ENCODE results near the gene MEX3D. TPM values are rescaled to one million over a fixed set of nuclear protein-coding genes. Genes with fewer than 3 reads are reported as not detected.

MEX3D gene
- total RNA-seq, 2 experiments from 2014 or later = 5.0 to 5.5 TPM

GRCh38 chr19:1505991-1506881 is 61.9 kb downstream of the MEX3D start:
- ChIA-PET POLR2A (no interaction called here), CTCF (no interaction called here)
- TF ChIP-seq CTCF (IDR thresholded peaks at IDR 0.05) = no peak
- Mint-ChIP-seq H3K27ac (no peak overlapping the region), H3K4me1 (ENCODE audit: low read depth) (peaks cover 17% of the 10 kb centered on the region), H3K27me3 (peaks cover 27% of the 10 kb centered on the region), H3K36me3 (ENCODE audit: low read depth) (no peaks in the 10 kb centered on the region), H3K4me3 (no peak overlapping the region), H3K9me3 (no peaks in the 10 kb centered on the region)
- no peak for DNase-seq
- no peak for ATAC-seq
- intact Hi-C loops (cut with micrococcal nuclease) = no loop called here

- ATAC-seq (no peak), DNase-seq (no peak)
- peaks cover 16% of the 10 kb centered on the region for H3K4me1 Mint-ChIP-seq (ENCODE audit: low read depth)
- H3K36me3 Mint-ChIP-seq (ENCODE audit: low read depth) = no peaks in the 10 kb centered on the region
- no peak overlapping the region for H3K4me3 Mint-ChIP-seq
- intact Hi-C loops (cut with micrococcal nuclease) = no loop called here
- H3K27me3 Mint-ChIP-seq = peaks cover 23% of the 10 kb centered on the region
- no peak for TF ChIP-seq CTCF (IDR thresholded peaks at IDR 0.05)
- POLR2A ChIA-PET = no interaction called here
- CTCF ChIA-PET = no interaction called here
- H3K27ac Mint-ChIP-seq = no peak overlapping the region
- no peaks in the 10 kb centered on the region for H3K9me3 Mint-ChIP-seq
These were observed 63.1 kb downstream of the MEX3D start for GRCh38 chr19:1505012-1505411.

Other genes with a start within 250 kb of the MEX3D start
- gene NDUFS7, start 184.4 kb downstream of the MEX3D start, total RNA-seq = 100 to 1,000 TPM; 113 to 120 TPM
- gene GAMT, start 166.8 kb downstream of the MEX3D start, total RNA-seq = 10 to 100 TPM; 27.8 to 29.5 TPM
- gene DAZAP1, start 160.7 kb downstream of the MEX3D start, total RNA-seq = 100 to 1,000 TPM; 263 to 283 TPM
- gene RPS15, start 129.9 kb downstream of the MEX3D start, total RNA-seq = 1,000 to 10,000 TPM; 1,854 to 1,879 TPM
- under 1 TPM; 0.07 to 0.29 TPM for gene APC2, start 118.2 kb downstream of the MEX3D start, total RNA-seq
- gene C19orf25, start 89.1 kb downstream of the MEX3D start, total RNA-seq = 10 to 100 TPM; 21.3 to 21.5 TPM
- gene PCSK4, start 78.0 kb downstream of the MEX3D start, total RNA-seq = 1 to 10 TPM; 4.4 to 4.7 TPM
- gene REEP6, start 77.1 kb downstream of the MEX3D start, total RNA-seq = 1 to 10 TPM; 2.0 to 2.4 TPM
- 1 to 10 TPM; 1.3 TPM for gene ADAMTSL5, start 55.3 kb downstream of the MEX3D start, total RNA-seq
- gene PLK5, start 44.2 kb downstream of the MEX3D start, total RNA-seq = not detected
- 10 to 100 TPM; 87.8 to 92.5 TPM for gene MBD3, start 24.5 kb upstream of the MEX3D start, total RNA-seq
- 100 to 1,000 TPM; 231 TPM for gene UQCR11, start 37.1 kb upstream of the MEX3D start, total RNA-seq
- 100 to 1,000 TPM; 124 to 126 TPM for gene TCF3, start 84.3 kb upstream of the MEX3D start, total RNA-seq
- not detected for gene ONECUT3, start 185.2 kb upstream of the MEX3D start, total RNA-seq
- gene ATP8B3, start 244.0 kb upstream of the MEX3D start, total RNA-seq = 1 to 10 TPM; 5.8 to 8.2 TPM